K562 treated with DMSO at 1 percent for 24 hours (cell line): ENCODE results near the gene PEX11A. TPM values are rescaled to one million over a fixed set of nuclear protein-coding genes. Genes with fewer than 3 reads are reported as not detected.

Experiments
- total RNA-seq: library from RNA; unstranded; fragments of 300-600 nt; gene quantifications from 2 replicates; pipeline ENCODE4 v1.2.3, GENCODE V29; 2022; ENCODE audit warnings: low read depth; ENCODE audit not compliant: insufficient read depth

PEX11A gene, protein sequence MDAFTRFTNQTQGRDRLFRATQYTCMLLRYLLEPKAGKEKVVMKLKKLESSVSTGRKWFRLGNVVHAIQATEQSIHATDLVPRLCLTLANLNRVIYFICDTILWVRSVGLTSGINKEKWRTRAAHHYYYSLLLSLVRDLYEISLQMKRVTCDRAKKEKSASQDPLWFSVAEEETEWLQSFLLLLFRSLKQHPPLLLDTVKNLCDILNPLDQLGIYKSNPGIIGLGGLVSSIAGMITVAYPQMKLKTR
- not detected in 2 replicates for total RNA-seq

DNA sequence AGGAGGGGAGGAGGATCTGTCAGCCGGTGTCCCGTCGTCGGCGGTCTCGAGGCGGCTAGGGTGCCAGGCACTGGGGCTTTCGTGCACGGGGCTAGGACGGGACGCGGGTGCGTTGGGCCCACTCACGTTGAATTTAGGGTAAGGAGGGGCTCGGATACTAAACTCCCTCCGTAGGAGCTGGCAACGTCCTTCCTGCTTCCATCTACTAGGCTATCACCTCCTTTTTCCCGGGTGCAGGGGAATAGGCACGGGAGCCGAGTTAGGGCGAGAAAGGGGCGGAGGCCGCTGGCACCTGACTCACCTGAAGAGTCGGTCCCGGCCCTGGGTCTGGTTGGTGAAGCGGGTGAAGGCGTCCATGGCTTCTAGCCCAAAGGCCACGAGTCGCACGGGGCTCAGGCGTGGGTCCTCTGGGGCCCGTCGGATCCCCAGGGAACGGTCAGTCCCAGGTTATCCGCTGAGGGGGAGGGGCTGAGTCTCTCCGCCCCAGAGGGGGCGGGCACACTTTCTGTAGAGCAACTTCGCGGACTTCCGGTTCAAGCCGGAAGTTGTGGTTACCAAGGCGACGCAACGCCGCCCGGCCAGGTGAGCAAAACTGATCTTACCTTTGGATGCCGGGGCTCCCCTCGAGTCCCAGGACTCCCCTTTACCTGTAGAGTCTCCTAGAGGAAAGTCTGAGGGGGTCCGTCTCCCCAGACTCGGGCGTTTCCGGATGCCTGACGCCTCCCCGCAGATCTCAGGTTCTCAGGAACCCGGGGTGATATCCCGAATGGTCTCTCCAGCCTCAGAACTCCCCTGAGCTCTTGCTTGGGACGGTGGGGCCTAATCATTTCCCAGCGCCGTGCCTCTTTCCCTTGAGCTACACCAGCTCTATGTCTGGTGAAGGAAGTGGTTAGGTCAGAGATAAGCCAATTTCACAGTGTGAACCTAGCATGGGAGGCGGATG lies at the start of gene PEX11A, which contains the start of gene WDR93:
Gene PEX11A (minus strand): TSS at position 479 of the 943 bp plus-strand sequence. CDS start 122 bp downstream, at position 357.
Gene WDR93 (plus strand): TSS at position 536 of the 943 bp plus-strand sequence. CDS start 10,936 bp downstream, outside the sequence.

DNA sequence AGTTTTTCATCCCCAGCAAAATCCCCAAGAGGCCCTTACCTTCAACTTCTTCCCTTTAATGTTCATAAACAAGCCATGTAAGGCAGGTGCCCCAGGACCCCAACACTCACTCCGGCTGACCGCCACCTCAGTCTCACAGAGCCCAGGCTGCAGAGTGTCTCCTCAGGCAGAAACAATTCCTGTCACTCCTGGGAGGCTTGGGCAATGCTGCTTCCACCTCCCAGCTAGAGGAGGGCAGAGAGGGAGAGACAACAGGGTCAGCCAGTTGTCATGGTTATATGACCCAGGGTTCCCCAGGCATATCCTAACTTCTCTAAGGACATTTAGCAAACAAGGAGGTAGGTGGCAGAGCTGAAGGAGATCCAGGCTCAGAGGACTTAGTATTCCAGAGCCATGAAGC lies 11.3 kb downstream of the PEX11A start, which contains the start of gene PLIN1:
Gene PLIN1 (minus strand): TSS at position 156 of the 400 bp plus-strand sequence. CDS start 1,878 bp downstream, outside the sequence.

DNA sequence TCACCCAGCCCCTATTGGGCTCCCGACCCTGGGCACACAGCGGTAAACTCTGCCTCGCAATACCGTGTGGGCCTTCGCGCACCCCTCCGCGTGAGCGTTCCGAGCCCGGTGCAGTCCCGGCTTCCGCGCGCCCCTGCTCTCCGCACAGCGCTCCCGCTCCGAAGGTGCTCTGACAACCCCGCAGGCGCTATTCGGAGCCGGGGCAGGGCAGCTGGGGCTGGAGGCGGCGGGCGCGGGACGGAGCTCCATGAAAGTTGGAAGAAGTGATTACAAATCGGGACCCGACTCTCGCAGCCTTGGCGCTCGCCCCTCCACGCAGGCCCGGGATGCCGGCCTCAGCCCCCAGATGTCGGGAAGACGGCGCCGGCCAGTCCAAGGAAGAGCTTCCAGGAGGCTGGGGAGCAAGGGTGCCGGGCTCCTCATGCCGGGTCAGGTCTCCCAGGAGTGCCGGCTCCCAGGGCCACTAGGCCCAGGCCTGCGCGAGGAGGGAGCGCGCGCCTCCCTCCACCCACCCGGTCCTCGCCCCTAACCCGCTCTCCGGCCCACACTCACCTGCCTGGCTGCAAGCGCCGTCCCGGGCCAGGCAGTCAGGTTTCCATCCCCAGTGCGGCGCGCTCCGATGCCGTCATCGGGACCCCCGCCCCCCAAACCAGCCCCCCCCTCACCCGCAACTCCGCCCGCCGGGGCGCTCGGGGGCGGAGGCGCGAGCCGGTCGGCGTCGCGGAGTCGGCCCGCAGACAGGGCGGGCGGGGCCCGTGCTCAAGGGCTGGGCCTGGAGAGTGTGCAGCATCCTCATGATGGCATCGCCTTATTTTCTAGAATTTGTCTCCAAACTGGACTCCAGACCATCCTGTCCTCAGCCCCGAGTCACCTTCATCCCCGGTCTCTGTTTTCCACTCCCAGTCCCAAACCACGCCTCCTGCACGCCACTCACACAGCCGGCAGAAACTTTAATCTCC lies 35.4 kb downstream of the PEX11A start, which contains the start of gene KIF7:
Gene KIF7 (minus strand): TSS at position 621 of the 959 bp plus-strand sequence. CDS start 2,537 bp downstream, outside the sequence.

Other genes starting within 250 kb of the PEX11A start
- not detected in 2 replicates for gene RHCG, start 194.2 kb downstream of the PEX11A start, total RNA-seq
- gene TICRR, start 115.3 kb downstream of the PEX11A start, total RNA-seq = 10.4 and 11.3 TPM in 2 replicates
- gene KIF7, start 35.3 kb downstream of the PEX11A start, total RNA-seq = 3.0 and 3.3 TPM in 2 replicates
- gene PLIN1, start 11.4 kb downstream of the PEX11A start, total RNA-seq = not detected in 2 replicates
- not detected in 2 replicates for gene WDR93, start 57 bp upstream of the PEX11A start, total RNA-seq
- gene MESP1, start 60.5 kb upstream of the PEX11A start, total RNA-seq = 0.43 and 0.61 TPM in 2 replicates
- 0.68 and 0.71 TPM in 2 replicates for gene MESP2, start 85.6 kb upstream of the PEX11A start, total RNA-seq
- gene ANPEP, start 124.1 kb upstream of the PEX11A start, total RNA-seq = 3.1 and 3.5 TPM in 2 replicates
- gene AP3S2, start 203.2 kb upstream of the PEX11A start, total RNA-seq = 24.0 and 25.3 TPM in 2 replicates
- not detected in 2 replicates for gene ARPIN, start 222.2 kb upstream of the PEX11A start, total RNA-seq